HEK293 (cell line): ENCODE measurements around the gene GUF1.

Experiments used
- CTCF ChIA-PET: fragments of 350-600 bp; formaldehyde crosslinking; extraction: SDS; loops from one replicate; lab custom pipeline; 2021; ENCODE audit warnings: antibody characterized with exemption; lab: Yijun Ruan, JAX
- POLR2A ChIA-PET: fragments of 300-600 bp; formaldehyde crosslinking; extraction: SDS; loops from one replicate; lab custom pipeline; 2020; ENCODE audit warnings: antibody characterized with exemption, inconsistent platforms; lab: Yijun Ruan, JAX
- H3K27ac ChIP-seq: fragments of 200-500 bp; sonication (Bioruptor generic); 2 replicates; pipeline ENCODE4 v1.5.1; 2014; ENCODE audit warnings: low read depth, low read length, control low read depth, inconsistent platforms; ENCODE audit errors: extremely low read depth
- H3K36me3 ChIP-seq, 2 experiments: fragments of 200-500 bp in 1 of 2; sonication (Bioruptor generic) in 1 of 2; 1 replicate in 1 of 2; 2 replicates in 1 of 2; pipeline ENCODE4 v1.5.1; 2014 to 2017; ENCODE audit warnings: inconsistent platforms in 2 of 2, low read length in 2 of 2; ENCODE audit not compliant: control insufficient read depth in 2 of 2, insufficient read depth in 1 of 2
- H3K4me1 ChIP-seq: fragments of 200-500 bp; sonication (Bioruptor generic); 2 replicates; pipeline ENCODE4 v1.5.1; 2014; ENCODE audit warnings: mild to moderate bottlenecking, low read length, inconsistent platforms; ENCODE audit not compliant: control insufficient read depth, insufficient read depth
- H3K4me3 ChIP-seq: 2 replicates; pipeline ENCODE4 v1.5.1; 2011; ENCODE audit warnings: low read depth, mild to moderate bottlenecking, control low read depth, low read length, moderate library complexity
- H3K9me3 ChIP-seq: fragments of 200-500 bp; sonication (Bioruptor generic); 2 replicates; pipeline ENCODE4 v1.5.1; 2014; ENCODE audit warnings: low read depth, low read length, inconsistent platforms; ENCODE audit not compliant: control insufficient read depth, insufficient read depth
- FEZF1 ChIP-seq: fragments of 450-650 bp; formaldehyde crosslinking; IDR thresholded peaks from 2 replicates; pipeline ENCODE4 v1.5.1; 2016; ENCODE audit warnings: missing biosample characterization, missing genetic modification characterization
- GLIS1 ChIP-seq: fragments of 450-650 bp; formaldehyde crosslinking; IDR thresholded peaks from 2 replicates; pipeline ENCODE4 v1.5.1; 2016; ENCODE audit warnings: missing biosample characterization, missing genetic modification characterization
- KLF17 ChIP-seq: fragments of 450-650 bp; formaldehyde crosslinking; IDR thresholded peaks from 2 replicates; pipeline ENCODE4 v1.5.1; 2016; ENCODE audit warnings: missing biosample characterization, missing genetic modification characterization
- OSR2 ChIP-seq: fragments of 450-650 bp; formaldehyde crosslinking; IDR thresholded peaks from 2 replicates; pipeline ENCODE4 v1.5.1; 2016; ENCODE audit warnings: missing biosample characterization, missing genetic modification characterization
- OVOL3 ChIP-seq: fragments of 450-650 bp; formaldehyde crosslinking; IDR thresholded peaks from 2 replicates; pipeline ENCODE4 v1.5.1; 2016; ENCODE audit warnings: missing biosample characterization, missing genetic modification characterization
- PRDM1 ChIP-seq: fragments of 450-650 bp; formaldehyde crosslinking; IDR thresholded peaks from 2 replicates; pipeline ENCODE4; 2016; ENCODE audit warnings: missing biosample characterization, missing genetic modification characterization
- SETDB1 ChIP-seq: IDR thresholded peaks from one replicate; pipeline ENCODE4 v1.6.1; 2017; ENCODE audit warnings: mild to moderate bottlenecking, low read length, moderate library complexity, mixed read lengths; ENCODE audit not compliant: insufficient read length
- YY2 ChIP-seq: fragments of 450-650 bp; formaldehyde crosslinking; IDR thresholded peaks from 2 replicates; pipeline ENCODE4 v1.5.1; 2016; ENCODE audit warnings: missing biosample characterization, missing genetic modification characterization
- ZBTB1 ChIP-seq: fragments of 450-650 bp; formaldehyde crosslinking; IDR thresholded peaks from 2 replicates; pipeline ENCODE4 v1.5.1; 2016; ENCODE audit warnings: missing biosample characterization, missing genetic modification characterization
- ZBTB11 ChIP-seq: fragments of 450-650 bp; formaldehyde crosslinking; conservative IDR thresholded peaks from 2 replicates; pipeline ENCODE4 v1.5.1; 2016; ENCODE audit warnings: low read depth, missing biosample characterization, missing genetic modification characterization
- ZBTB17 ChIP-seq: fragments of 450-650 bp; formaldehyde crosslinking; IDR thresholded peaks from 2 replicates; pipeline ENCODE4 v1.5.1; 2016; ENCODE audit warnings: missing biosample characterization, missing genetic modification characterization
- ZFHX2 ChIP-seq: fragments of 450-650 bp; formaldehyde crosslinking; conservative IDR thresholded peaks from 2 replicates; pipeline ENCODE4 v1.5.1; 2016; ENCODE audit warnings: missing biosample characterization, missing genetic modification characterization
- ZNF112 ChIP-seq: fragments of 450-650 bp; formaldehyde crosslinking; IDR thresholded peaks from 2 replicates; pipeline ENCODE4 v1.5.0; 2017; ENCODE audit warnings: missing biosample characterization, missing genetic modification characterization
- ZNF114 ChIP-seq: fragments of 450-650 bp; formaldehyde crosslinking; IDR thresholded peaks from 2 replicates; pipeline ENCODE4 v1.5.0; 2017; ENCODE audit warnings: missing biosample characterization, missing genetic modification characterization
- ZNF133 ChIP-seq: fragments of 450-650 bp; formaldehyde crosslinking; IDR thresholded peaks from 2 replicates; pipeline ENCODE4 v1.5.1; 2016; ENCODE audit warnings: missing biosample characterization, missing genetic modification characterization
- ZNF169 ChIP-seq: fragments of 450-650 bp; formaldehyde crosslinking; IDR thresholded peaks from 2 replicates; pipeline ENCODE4 v1.5.1; 2016; ENCODE audit warnings: missing biosample characterization, missing genetic modification characterization
- ZNF175 ChIP-seq: fragments of 450-650 bp; formaldehyde crosslinking; IDR thresholded peaks from 2 replicates; pipeline ENCODE4 v1.5.1; 2016; ENCODE audit warnings: missing biosample characterization, missing genetic modification characterization
- ZNF18 ChIP-seq: fragments of 450-650 bp; formaldehyde crosslinking; IDR thresholded peaks from 2 replicates; pipeline ENCODE4 v1.5.1; 2016; ENCODE audit warnings: missing biosample characterization, missing genetic modification characterization
- ZNF311 ChIP-seq: fragments of 450-650 bp; formaldehyde crosslinking; IDR thresholded peaks from 2 replicates; pipeline ENCODE4 v1.5.1; 2017; ENCODE audit warnings: missing biosample characterization, missing genetic modification characterization, borderline replicate concordance
- ZNF341 ChIP-seq: fragments of 450-650 bp; formaldehyde crosslinking; IDR thresholded peaks from 2 replicates; pipeline ENCODE4; 2016; ENCODE audit warnings: low read depth, missing biosample characterization, missing genetic modification characterization
- ZNF398 ChIP-seq: fragments of 450-650 bp; formaldehyde crosslinking; IDR thresholded peaks from 2 replicates; pipeline ENCODE4 v1.5.1; 2017; ENCODE audit warnings: missing biosample characterization, missing genetic modification characterization
- ZNF404 ChIP-seq: fragments of 450-650 bp; formaldehyde crosslinking; IDR thresholded peaks from 2 replicates; pipeline ENCODE4 v1.5.1; 2017; ENCODE audit warnings: missing biosample characterization, missing genetic modification characterization
- ZNF488 ChIP-seq: fragments of 450-650 bp; formaldehyde crosslinking; IDR thresholded peaks from 2 replicates; pipeline ENCODE4 v1.5.1; 2016; ENCODE audit warnings: missing biosample characterization, missing genetic modification characterization
- ZNF544 ChIP-seq: fragments of 450-650 bp; formaldehyde crosslinking; IDR thresholded peaks from 2 replicates; pipeline ENCODE4 v1.5.0; 2017; ENCODE audit warnings: missing biosample characterization, missing genetic modification characterization
- ZNF610 ChIP-seq: fragments of 450-650 bp; formaldehyde crosslinking; IDR thresholded peaks from 2 replicates; pipeline ENCODE4 v1.5.1; 2016; ENCODE audit warnings: missing biosample characterization, missing genetic modification characterization, borderline replicate concordance
- ZNF701 ChIP-seq: fragments of 450-650 bp; formaldehyde crosslinking; IDR thresholded peaks from 2 replicates; pipeline ENCODE4 v1.5.1; 2016; ENCODE audit warnings: missing biosample characterization, missing genetic modification characterization
- ZNF704 ChIP-seq: fragments of 450-650 bp; formaldehyde crosslinking; IDR thresholded peaks from 2 replicates; pipeline ENCODE4 v1.5.1; 2016; ENCODE audit warnings: missing biosample characterization, missing genetic modification characterization
- ZNF747 ChIP-seq: fragments of 450-650 bp; formaldehyde crosslinking; IDR thresholded peaks from 2 replicates; pipeline ENCODE4 v1.5.1; 2016; ENCODE audit warnings: missing biosample characterization, missing genetic modification characterization
- ZSCAN18 ChIP-seq: fragments of 450-650 bp; formaldehyde crosslinking; IDR thresholded peaks from 2 replicates; pipeline ENCODE4 v1.5.1; 2016; ENCODE audit warnings: missing biosample characterization, missing genetic modification characterization

The GUF1 gene

GRCh38 chr4:44652002-44652401 lies 26.2 kb upstream of the GUF1 start (continued):
- no peak for TF ChIP-seq ZBTB17 (tag by site-specific recombination)
- TF ChIP-seq ZNF398 (tag by site-specific recombination), result no peak
- no peak for TF ChIP-seq KLF17 (tag by site-specific recombination)
- TF ChIP-seq ZSCAN18 (tag by site-specific recombination), result no peak
- no peak for TF ChIP-seq ZNF488 (tag by site-specific recombination)
- no peak for TF ChIP-seq ZNF311 (tag by site-specific recombination)
- TF ChIP-seq ZBTB1, result no peak
- TF ChIP-seq ZNF18 (tag by site-specific recombination), result no peak
- TF ChIP-seq ZNF112 (tag by site-specific recombination), result no peak
- no peak for TF ChIP-seq ZNF701
- no peak for TF ChIP-seq OSR2 (tag by site-specific recombination)
- TF ChIP-seq SETDB1, result no peak
- TF ChIP-seq ZNF404 (tag by site-specific recombination), result no peak

GRCh38 chr4:44660396-44660795 lies 17.8 kb upstream of the GUF1 start:
- Histone ChIP-seq H3K4me3 (no peak overlapping the region), H3K9me3 (no peaks in the 10 kb centered on the region), H3K27ac (no peak overlapping the region), H3K36me3 (no peaks in the 10 kb centered on the region), H3K4me1 (no peaks in the 10 kb centered on the region)
- ChIA-PET CTCF (no interaction called here), POLR2A (no interaction called here)
- TF ChIP-seq ZNF747, result no peak
- TF ChIP-seq PRDM1 (tag by site-specific recombination), result no peak
- no peak for TF ChIP-seq ZNF114 (tag by site-specific recombination)
- TF ChIP-seq ZFHX2 (tag by site-specific recombination), result no peak
- TF ChIP-seq OVOL3 (tag by site-specific recombination), result no peak
- no peak for TF ChIP-seq YY2
- TF ChIP-seq ZNF341 (tag by site-specific recombination), result no peak
- no peak for TF ChIP-seq ZBTB11 (tag by site-specific recombination)
- no peak for TF ChIP-seq ZNF133 (tag by site-specific recombination)
- TF ChIP-seq ZNF175 (tag by site-specific recombination), result no peak
- TF ChIP-seq ZNF704, result no peak
- TF ChIP-seq ZNF610 (tag by site-specific recombination), result no peak
- no peak for TF ChIP-seq ZNF169
- no peak for TF ChIP-seq GLIS1 (tag by site-specific recombination)
- TF ChIP-seq ZNF544 (tag by site-specific recombination), result no peak
- TF ChIP-seq FEZF1 (tag by site-specific recombination), result no peak
